HG02840 (cell line): ENCODE measurements around the gene GLI1.
"Not testable (repeated sequence)": the region's sequence is repeated elsewhere in the genome, so short reads cannot be mapped to it uniquely, and the experiment has no call there.

ENCODE experiments used
- ATAC-seq: cut with Tn5 transposase; IDR thresholded peaks from one replicate; pipeline ENCODE4 v1.9.1; 2021; ENCODE audit warnings: mild to moderate bottlenecking, moderate library complexity, moderate number of reproducible peaks; ENCODE audit not compliant: unreplicated experiment, low FRiP score

Gene GLI1

DNA sequence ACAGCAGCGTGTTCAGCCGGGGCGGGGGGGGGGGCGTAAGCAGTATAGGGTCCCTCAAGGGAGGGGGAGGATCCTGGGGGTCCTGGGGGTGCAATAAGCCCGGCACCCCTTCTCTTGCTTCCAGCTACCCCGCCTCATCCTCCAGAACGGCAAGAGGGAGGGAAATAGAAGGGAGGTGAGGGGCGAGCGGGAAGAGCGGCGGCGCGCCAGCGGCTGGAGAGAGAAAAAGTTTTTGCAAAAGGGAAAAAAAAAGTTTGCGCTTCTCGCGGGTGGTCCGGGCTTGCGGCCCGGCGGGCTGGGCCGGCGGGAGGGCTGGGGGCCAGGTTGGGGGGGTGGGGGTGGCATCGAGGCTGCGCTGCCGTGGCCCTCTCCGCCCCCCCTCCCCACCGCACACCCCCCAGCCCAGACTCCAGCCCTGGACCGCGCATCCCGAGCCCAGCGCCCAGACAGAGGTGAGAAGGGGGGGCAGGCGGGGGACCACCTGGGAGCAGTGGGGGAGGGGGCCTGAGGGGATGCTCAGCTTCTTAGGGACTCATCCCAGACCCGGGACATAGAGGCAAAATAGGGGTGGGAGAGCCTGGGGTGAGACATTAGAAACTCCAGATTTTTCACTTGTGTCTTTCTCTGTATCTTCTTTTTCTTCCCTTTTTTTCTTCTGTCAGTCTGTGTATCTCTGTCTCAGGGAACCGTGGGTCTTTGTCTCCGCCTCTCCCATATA lies at the start of gene GLI1:
Gene GLI1, plus strand, starts transcription at position 36 of the 718 bp plus-strand sequence. CDS start 3,907 bp downstream, outside the sequence.
- no peak for ATAC-seq

DNA sequence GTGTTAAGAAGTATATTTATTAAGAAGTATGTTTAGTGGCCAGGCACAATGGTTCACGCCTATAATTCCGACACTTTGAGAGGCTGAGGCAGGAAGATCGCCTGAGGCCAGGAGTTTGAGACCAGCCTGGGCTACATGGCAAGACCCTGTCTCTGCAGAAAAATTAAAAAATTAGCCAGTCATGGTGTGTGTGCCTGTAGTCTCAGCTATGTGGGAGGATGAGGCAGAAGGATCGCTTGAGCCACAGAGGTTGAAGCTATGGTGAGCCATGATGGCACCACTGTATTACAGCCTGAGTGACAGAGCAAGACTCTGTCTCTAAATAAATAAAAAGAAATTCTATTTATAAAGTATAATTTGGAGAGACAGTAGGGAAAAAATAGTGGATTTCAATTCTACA lies 49.1 kb upstream of the GLI1 start:
- no peak for ATAC-seq

DNA sequence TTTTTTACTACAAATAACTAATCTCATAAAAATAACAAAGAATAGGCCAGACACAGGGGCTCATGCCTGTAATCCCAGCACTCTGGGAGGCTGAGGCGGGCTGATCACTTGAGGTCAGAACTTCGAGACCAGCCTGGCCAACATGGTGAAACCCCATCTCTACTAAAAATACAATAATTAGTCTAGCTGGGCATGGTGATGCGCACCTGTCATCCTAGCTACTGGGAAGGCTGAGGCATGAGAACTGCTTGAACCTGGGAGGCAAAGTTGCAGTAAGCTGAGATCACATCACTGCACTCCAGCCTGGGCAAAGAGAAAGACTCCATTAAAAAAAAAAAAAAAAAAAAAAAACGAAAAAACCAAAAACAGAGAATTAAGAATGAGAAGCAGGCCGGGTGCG lies 45.4 kb upstream of the GLI1 start:
- not testable (repeated sequence) for ATAC-seq

DNA sequence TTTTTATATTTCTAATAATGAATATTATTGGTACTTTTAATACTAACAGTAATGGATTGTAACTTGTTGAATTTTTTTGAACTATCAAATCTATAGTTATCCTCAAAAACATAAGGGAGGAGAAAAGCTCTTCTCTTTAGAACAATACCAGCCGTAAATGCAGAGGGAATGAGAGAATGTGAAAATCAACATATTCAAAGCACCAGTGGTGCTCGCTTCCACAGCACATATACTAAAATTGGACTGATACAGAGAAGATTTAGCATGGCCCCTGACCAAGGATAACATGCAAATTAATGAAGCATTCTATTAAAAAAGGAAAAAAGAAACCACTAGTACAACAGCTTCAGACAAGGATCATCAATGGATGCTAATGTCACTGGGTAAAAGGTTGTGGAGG lies 44.5 kb upstream of the GLI1 start:
- ATAC-seq, result no peak

DNA sequence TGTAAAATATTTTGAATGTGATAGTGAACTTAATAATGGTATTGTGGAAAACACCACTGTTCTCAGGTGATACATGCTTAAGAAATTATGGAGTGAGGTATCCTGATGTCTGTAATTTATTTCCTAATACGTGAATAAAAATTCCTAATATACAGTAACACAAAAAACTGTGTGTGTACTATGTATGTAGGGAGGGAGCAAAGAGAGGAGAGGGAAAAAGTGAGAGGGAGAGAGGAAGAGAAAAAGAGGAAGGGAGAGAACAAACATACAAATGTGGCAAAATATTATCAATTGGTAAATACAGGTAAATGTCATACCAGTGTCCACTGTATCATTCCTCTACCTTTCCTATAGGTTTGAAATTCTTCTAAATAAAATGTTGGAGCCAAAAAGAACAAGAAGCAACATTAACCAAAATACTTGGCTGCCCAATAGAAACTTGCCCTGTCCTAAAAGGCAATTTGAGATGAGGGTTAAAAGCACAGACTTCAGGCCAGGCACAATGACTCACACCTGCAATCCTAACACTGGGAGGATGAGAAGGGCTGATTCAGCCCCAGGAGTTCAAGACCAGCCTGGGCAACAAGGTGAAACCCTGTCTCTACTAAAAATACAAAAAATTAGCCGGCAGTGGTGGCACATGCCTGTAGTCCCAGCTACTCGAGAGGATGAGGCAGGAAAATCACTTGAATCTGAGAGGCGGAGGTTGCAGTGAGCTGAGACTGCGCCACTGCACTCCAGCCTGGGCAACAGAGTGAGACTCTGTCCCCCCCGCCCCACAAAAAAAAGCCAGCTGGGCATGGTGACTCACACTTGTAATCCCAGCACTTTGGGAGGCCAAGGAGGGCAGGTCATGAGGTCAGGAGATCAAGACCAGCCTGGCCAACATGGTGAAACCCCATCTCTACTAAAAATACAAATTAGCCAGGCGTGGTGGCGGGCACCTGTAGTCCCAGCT lies 43.3 kb upstream of the GLI1 start:
- no peak for ATAC-seq

DNA sequence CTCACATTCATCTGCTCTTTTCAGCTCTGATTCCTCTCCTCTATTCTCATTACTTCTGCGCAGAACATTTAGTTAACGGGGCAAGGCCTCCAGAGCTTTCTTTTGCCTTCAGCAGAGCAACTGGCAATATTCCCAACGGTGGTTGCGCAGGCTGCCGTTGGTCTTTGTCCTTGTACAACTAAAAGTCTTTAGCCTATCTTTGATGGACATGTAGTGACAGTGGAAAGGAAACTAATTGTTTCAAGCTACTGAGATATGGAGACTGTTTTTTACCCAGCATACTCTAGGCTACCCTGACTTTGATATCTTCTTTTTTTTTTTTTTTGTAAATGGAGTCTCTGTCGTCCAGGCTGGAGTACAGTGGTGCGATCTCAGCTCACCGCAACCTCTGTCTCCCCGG lies 41.3 kb upstream of the GLI1 start:
- ATAC-seq, result no peak

DNA sequence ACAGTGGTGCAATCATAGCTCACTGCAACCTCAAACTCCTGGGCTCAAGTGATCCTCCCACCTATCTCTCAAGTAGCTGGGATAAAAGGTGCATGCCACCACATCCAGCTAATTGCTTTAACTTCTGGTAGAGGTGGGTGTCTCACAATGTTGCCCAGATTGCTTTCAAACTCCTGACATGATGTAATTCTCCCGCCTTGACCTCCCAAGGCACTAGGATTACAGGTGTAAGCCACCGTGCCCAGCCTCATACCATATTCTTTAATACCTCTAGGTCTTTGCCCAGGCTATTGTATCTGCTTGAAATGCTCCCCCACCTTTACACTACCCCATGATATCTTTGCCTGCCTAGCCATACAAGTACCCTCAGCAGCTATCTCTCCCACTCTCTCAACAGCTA lies 40.1 kb upstream of the GLI1 start:
- no peak for ATAC-seq

DNA sequence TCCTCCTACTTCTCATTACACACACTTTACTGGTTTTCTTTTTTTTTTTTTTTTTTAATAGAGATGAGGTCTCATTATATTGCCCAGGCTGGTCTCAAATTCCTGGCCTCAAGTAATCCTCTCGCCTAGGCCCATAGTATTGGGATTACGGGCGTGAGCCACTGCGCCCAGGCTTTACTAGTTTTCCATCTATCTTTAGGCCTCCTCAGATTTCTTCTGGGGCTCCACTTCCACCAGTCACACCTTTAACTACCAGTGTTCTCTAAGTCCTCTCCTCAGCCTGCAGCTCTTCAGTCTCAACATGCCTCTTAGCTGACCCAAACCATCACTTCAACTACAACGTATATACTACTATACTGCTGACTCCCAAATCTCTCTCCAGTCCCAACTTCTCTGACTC lies 39.1 kb upstream of the GLI1 start:
- ATAC-seq, result no peak

DNA sequence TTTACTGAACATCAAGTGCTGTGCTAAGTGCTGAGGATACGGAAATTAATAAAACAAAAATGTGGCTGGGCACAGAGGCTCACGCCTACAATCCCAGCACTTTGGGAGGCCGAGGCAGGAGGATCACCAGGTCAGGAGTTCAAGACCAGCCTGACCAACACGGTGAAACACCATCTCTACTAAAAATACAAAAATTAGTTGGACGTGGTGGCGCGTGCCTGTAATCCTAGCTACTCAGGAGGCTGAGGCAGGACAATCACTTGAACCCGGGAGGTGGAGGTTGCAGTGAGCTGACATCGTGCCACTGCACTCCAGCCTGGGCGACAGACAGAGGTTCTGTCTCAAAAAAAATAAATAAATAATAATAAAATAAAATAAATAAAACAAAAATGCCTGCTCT lies 32.6 kb upstream of the GLI1 start:
- ATAC-seq, result not testable (repeated sequence)

DNA sequence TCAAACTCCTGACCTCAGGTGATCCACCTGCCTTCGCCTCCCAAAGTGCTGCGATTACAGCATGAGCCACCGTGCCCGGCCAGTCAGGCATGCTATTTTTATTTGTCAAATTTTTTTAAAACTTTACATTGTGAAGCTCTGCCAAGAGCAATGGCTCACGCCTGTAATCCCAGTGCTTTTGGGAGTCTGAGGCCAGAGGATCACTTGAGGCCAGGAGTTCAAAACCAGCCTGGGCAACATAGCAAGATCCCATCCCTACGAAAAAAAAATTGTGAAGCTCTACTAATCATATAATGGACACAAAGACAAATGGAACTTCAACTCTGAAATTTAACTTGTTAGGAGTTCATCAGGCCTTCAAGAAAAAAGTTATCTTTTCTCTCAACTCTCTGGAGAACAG lies 30.6 kb upstream of the GLI1 start:
- ATAC-seq, result no peak

DNA sequence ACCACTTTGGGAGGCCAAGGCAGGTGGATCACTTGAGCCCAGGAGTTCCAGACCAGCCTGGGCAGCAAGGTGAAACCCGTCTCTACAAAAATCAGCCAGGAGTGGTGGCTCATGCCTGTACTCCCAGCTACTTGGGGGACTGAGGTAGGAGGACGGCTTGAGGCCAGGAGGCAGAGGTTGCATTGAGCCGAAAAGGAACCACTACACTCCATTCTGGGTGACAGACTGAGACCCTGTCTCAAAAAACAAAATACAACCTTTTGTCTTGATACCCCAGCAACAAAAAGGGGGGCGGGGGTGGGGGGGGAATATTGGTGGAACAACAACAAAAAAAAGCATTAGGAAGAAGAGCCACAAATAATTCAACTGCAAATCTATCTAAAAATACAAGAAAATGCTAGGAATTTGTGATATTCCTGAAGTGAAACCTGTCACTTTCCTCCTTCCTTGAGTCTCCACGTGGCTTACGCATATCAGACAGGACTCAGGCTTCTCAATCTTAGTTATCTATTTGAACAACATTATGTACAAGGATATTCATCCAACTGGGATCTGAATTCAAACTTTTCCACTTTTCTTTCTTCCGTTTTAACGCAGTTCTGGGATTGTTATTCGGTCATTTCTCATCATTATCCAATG lies 30.0 kb upstream of the GLI1 start:
- ATAC-seq, result no peak

DNA sequence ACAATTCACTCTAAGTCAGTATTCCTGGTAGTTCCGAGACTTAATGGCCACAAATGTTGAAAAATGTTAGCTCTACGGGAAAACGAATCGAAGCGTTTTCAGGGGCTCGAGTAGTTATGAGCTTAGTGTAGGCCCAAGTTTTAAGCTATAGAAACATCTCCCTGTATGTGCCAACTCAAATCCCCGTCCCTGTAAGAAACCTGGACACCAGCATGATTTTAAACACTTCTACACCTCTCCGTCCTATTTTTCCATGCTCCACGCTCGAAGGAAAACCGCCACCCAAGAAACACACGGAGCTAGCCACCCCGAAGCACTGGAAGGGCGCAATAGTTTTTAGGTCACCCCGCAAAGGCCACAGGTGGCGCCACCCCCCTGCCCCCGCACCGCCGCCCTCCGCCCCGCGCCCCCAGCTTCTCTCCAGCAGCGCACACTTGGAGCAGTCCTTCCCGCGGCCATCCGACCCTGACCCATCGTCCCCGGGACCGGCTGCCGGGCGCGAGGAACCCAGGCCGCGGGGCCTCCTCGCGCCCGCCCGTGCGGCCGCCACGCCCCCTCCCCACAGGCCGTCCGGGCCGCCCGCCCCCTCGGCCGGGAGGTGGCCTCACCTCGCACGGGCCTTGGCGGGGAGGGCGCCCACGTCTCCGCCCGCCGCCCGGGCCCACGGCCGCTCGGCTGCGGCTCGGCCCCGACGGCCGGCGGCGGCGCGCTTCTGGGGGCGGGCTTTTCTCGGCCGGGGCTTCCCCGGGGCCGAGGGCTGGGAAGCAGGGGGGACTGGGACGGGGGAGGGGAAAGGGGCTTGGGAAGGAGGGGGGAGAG lies 29.3 kb upstream of the GLI1 start:
- peak; percentile 49 for ATAC-seq

DNA sequence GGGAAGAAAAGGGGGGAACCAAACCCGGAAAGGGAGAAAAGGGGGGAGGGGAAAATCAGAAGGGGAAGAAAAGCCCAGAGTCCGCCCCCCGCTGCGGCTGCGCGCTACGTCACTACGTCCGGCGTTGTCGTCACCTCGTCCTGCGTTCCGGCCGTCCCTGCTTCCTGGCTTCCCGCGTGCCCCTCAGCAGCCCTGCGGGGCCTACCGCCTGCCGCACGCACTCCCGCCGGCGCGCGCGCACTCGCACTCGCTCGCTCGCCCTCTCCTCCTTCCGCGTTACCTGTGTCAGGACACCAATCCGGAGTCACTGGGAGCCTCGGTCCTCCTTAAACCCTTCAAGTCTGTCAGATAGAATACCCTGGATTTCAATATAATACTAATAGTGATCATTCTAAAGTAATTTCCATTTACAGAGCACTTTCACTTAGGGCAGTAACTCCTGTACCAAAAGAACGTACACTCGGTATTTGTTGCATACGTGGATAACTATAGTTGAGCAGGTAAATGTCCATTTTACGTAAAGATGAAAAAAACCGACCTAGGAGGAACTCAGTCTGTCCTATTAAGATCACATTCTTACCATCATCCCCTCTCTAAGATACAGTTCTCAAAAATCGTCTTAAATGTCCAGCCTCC lies 28.5 kb upstream of the GLI1 start, which contains the start of gene R3HDM2:
Gene R3HDM2, minus strand, starts transcription at position 113 of the 636 bp plus-strand sequence. CDS start 120,615 bp downstream, outside the sequence.
- ATAC-seq, result peak; percentile 96

DNA sequence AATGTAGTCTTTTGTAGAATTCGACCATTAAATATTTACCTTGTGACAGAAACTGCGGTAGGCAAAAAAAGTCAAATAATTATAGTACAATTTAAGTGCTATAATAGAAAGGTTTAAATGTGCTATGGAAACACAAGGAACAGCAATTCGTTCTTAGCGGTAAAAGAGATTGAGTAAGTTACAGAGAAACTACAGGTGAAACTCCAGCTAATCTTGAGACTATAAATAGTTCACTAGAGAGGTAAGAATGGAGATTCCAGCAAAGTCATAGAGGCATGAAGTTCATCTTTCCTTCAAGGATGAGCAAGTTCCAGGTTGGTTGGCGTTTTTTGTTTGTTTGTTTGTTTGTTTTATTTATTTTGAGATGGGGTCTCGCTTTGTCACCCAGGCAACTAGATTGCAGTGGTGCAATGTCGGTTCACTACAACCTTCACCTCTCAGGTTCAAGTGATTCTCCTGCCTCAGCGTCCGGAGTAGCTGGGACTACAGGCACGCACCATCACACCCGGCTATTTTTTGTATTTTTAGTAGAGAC lies 27.9 kb upstream of the GLI1 start:
- ATAC-seq, result no peak

DNA sequence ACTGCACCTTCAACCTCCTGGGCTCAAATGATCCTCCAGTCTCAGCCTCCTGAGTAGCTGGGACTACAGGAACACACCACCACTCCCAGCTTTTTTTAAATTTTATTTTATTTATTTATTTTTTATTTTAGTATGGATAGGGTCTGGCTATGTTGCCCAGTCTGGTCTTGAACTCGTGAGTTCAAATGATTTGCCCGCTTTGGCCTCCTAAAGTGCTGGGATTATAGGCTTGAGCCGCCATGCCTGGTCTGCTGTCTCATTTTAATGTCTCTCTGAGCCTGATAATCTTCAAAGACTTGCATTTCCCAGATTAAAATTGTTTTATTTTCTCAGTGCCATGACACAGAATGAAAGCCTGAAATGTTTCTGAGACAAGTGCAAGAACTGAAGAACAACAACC lies 26.2 kb upstream of the GLI1 start:
- no peak for ATAC-seq

DNA sequence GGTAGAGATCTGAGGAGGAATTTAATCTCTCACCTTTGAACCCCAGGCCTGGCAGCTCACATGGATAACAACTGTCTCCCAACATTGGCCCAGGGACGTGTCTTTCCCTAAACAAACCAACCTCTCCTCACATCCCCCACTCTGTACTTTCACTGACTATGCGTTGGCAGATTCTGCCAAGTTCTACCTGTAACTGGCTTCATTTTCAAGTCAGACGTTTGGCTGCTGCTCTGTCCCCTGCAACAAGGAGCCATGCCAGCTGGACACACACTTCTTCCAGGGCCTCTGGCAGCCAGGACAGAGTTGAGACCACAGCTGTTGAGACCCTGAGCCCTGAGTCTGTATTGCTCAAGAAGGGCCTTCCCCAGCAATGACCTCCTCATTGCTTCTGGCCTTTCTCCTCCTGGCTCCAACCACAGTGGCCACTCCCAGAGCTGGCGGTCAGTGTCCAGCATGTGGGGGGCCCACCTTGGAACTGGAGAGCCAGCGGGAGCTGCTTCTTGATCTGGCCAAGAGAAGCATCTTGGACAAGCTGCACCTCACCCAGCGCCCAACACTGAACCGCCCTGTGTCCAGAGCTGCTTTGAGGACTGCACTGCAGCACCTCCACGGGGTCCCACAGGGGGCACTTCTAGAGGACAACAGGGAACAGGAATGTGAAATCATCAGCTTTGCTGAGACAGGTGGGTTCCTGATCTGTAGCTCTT lies 24.9 kb upstream of the GLI1 start, which contains the start of gene INHBC:
Gene INHBC, plus strand, starts transcription at position 268 of the 707 bp plus-strand sequence. Its CDS starts 103 bp downstream, at position 371.
- ATAC-seq, result no peak

DNA sequence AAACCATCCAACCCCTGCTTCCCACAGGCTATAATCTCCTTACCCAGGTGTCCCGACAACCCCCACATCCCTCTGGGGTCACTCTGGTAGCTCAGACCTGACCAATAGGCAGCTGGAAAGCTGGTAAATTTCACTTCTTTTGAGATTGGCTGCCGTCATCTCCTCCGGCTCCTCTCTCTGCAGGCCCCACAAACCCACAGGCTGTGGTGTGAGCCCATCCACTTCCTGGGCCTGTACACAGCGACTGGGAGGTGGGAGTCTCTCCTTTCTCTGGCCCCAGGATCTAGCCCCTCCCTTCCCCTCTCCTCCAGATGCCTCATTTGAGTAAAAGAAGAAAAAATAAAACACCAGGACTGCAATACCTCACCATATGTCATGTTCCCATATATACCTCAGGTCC lies 24.3 kb upstream of the GLI1 start:
- ATAC-seq, result no peak

DNA sequence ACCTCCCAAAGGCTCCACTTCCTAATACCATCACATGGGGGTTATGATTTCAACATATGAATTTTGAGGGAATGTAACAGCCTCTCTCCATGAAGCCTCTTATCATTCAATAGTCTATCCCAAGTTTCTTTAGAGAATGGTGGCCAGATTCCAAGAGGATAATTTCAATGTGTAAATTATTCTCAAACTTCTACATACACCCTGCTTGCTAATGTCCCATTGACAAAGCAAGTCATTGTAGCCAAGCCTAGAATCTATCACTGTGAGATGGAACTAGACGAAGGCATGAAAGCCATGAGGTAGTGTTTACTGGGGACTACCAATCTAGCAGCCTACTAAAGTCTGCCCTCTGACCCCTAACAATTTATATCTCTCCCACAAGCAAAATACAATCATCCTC lies 21.2 kb upstream of the GLI1 start:
- ATAC-seq, result no peak
